Measurements from ENCODE around the gene BCL2.

DNA sequence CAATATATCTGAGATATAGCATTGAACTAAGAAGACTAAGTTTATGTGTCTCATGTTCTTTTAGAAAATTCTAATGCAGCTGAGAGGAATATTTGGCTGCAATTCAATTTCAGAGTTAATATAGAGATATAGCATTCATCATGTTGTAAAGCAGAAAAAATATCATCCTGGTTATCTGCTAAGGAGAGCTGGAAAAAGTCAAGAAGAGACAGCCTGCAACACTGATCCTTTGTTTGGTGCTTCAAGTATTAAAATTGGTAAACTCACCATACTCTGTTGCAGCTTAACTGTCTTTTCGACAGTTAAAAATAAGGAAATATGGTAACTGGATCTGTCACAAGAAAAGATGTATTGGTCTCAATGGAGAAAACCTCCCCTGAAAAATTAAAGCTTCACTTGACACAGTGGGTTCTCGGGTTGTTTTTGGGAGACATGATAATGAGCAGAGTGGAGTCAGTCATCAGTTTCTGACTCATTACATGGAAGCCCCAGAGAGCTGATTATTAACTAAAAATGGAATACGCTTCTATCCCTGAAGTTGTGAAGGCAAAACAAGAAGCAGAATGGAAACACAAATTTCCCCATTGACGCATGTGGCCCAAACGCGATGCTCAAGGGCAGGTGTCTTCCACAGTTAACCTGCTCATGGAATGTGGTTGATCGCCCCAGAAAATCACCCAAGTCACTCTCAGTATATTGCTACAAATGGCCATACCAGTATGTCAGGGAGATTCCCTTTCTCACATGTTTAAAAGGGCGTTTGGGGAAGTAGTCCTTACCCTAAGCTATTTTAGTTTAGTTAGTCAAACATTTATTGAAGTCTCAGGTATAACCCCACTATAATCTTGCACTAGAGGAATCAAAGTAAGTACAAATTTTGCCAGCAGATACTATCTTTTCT is 8.2 kb downstream of the BCL2 start:
- TF ChIP-seq, protein P1, sequence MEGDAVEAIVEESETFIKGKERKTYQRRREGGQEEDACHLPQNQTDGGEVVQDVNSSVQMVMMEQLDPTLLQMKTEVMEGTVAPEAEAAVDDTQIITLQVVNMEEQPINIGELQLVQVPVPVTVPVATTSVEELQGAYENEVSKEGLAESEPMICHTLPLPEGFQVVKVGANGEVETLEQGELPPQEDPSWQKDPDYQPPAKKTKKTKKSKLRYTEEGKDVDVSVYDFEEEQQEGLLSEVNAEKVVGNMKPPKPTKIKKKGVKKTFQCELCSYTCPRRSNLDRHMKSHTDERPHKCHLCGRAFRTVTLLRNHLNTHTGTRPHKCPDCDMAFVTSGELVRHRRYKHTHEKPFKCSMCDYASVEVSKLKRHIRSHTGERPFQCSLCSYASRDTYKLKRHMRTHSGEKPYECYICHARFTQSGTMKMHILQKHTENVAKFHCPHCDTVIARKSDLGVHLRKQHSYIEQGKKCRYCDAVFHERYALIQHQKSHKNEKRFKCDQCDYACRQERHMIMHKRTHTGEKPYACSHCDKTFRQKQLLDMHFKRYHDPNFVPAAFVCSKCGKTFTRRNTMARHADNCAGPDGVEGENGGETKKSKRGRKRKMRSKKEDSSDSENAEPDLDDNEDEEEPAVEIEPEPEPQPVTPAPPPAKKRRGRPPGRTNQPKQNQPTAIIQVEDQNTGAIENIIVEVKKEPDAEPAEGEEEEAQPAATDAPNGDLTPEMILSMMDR (IDR thresholded peaks at IDR 0.05), result no peak
- no peak for TF ChIP-seq EP300 (IDR thresholded peaks at IDR 0.05; ENCODE audit: borderline replicate concordance in 1 of 2, low read depth in 1 of 2, low read length in 1 of 2)
- no peak for TF ChIP-seq FOXM1 (IDR thresholded peaks at IDR 0.05; ENCODE audit: low read depth)
- no peak for TF ChIP-seq SMC3 (IDR thresholded peaks at IDR 0.05; ENCODE audit: low read depth, low read length)
- no peak for TF ChIP-seq SIN3A (IDR thresholded peaks at IDR 0.05; ENCODE audit: borderline replicate concordance, low read depth, low read length)
- no peak for TF ChIP-seq REST (IDR thresholded peaks at IDR 0.05; ENCODE audit: low read depth, low read length)

Measured in SK-N-SH (cell line).